Cardiac septum (tissue), 1 donor: ENCODE measurements around the gene FBN1. TPM values are rescaled to one million over a fixed set of nuclear protein-coding genes. Genes with fewer than 3 reads are reported as not detected.

ENCODE experiments used
- DNase-seq: peaks from one replicate; pipeline ENCODE4 v3.0.0-alpha.2; 2020; ENCODE audit warnings: low spot score
- intact Hi-C: fragments of 100-400 bp; cut with DNase I; formaldehyde crosslinking; loops from one replicate; pipeline ENCODE4 v1.14.0; 2022
- total RNA-seq: library from RNA; stranded (reverse); fragmentation: NEBNext Ultra II Directional; extraction: Animal tissue kit (Norgen Biotek cat#: 25700); gene quantifications from one replicate; pipeline ENCODE4 v1.2.1, GENCODE V29; 2021
- donor health status: DM: no; HTN: no; CAD: no.

The FBN1 gene
- total RNA-seq, 1 donor from 2014 or later = 32.1 TPM

- intact Hi-C loops = no loop called here
- no peak for DNase-seq
These were observed 220.5 kb downstream of the FBN1 start for GRCh38 chr15:48425051-48425450.

- intact Hi-C loops = no loop called here
- DNase-seq = no peak
These were observed 221.5 kb downstream of the FBN1 start for GRCh38 chr15:48423896-48424475.

DNA sequence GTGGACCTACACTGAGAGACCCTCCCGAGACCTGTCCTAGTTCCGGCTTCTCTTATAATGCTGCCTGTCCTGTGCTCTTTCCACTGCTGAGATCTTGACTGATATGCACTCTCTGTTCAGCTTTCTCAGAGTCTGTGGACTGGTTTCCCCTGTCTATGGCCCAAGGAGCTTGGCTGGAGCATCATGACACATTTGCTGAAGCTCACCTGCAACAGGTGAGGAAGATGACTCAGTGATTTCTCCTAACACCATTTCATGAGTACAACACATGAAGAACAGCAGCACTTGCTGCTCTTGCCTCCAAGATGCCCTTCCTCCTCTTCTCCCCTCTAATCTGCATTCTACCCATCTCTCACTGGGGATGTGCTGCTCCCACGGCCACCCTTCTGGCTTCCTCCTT is 222.2 kb downstream of the FBN1 start:
- no peak for DNase-seq
- intact Hi-C loops = no loop called here

DNA sequence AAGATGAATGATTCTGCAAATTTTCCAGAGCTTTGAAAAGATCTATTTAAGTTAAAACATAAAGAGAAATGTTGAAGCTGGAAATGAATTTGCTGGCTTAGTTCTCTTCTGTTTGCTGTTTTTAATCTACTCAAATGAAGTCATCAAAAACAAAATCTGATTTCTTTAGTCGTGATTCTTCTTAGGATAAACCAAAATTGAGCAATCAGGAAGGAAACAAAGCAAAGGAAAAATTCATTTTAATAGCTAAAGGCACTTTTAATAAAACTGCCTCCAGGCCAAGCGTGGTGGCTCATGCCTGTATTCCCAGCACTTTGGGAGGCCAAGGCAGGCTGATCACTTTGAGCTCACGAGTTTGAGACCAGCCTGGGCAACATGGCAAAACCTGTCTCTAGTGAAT is 223.1 kb downstream of the FBN1 start:
- no peak for DNase-seq
- intact Hi-C loops = no loop called here

DNA sequence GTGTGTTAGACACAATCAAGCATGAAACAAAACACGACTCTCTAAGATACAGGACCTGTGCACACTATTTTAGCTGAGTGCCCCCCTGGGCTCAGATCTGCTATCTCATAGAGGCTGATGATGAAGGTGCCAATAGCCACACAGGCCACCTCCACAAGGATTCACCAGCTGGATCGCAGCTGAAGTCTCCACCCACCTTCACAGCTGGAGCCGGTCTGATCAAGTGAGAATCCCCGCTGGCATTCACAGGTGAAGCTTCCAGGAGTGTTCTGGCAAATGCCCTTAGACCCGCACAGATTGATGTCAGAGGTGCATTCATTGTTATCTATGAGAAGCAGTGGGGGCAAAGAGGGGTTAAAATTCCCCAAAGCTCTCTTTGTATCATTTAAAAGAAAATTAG is 224.1 kb downstream of the FBN1 start:
- intact Hi-C loops = no loop called here
- DNase-seq = no peak

GRCh38 chr15:48419896-48420295 is 225.6 kb downstream of the FBN1 start:
- intact Hi-C loops = no loop called here

GRCh38 chr15:48418343-48418742 is 227.2 kb downstream of the FBN1 start:
- intact Hi-C loops = no loop called here
- no peak for DNase-seq

More at GRCh38 chr15:48419896-48420295, 225.6 kb downstream of the FBN1 start:
- no peak for DNase-seq

GRCh38 chr15:48416301-48416700 is 229.2 kb downstream of the FBN1 start:
- no peak for DNase-seq
- intact Hi-C loops = no loop called here

- intact Hi-C loops = no loop called here
- no peak for DNase-seq
These were observed 230.2 kb downstream of the FBN1 start for GRCh38 chr15:48415036-48415886.

DNA sequence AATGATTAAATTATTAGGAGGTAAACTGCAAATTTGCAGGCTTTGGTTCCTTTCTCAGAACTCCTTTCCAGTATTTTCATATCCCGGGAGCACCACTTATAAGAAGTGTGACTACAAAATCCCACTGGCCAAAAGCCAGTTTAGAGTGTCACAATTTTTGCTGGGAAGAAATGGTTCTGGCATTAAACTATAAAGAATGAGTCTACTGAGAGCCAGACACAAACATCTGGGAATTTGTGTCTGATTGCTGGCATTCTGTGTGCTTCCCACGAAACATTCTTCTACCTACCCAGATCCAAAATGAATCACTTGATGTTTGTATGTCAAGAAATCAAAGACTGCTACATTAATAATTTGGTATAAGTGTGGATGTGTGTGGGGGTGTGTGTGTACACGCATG is 231.5 kb downstream of the FBN1 start:
- intact Hi-C loops = no loop called here
- DNase-seq = no peak

- DNase-seq = no peak
- intact Hi-C loops = no loop called here
These were observed 232.2 kb downstream of the FBN1 start for GRCh38 chr15:48413304-48413703.

DNA sequence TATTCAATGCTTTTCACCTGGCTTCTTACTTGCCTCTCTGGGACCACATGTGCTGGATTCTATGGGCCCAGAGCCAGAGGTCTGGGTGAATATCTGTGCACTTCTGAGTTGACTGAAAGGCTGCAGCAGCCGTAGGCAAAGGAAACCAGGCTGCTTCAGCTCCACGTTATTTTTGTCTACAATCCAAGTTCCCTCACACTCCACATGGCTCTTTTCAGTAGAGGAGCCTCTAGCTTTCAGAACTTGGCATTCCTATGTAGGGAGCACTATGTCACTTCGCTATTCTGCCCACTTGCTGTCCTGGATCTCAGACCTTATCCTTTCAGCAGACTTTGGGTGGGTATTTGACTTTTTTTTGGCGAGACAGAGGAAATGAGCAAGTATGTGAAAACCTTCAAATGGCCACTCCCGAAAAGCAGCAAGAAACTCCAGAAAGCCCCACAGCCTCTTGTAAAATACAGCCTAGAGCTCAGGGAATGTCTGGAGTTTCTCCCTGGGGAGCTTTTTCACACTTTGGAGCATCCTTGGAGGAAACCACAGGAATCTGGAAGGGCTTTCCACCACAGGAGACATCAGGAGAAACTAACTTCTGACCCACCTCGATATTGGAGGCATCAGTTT is 233.4 kb downstream of the FBN1 start:
- DNase-seq = no peak
- intact Hi-C loops = no loop called here

GRCh38 chr15:48409623-48410022 is 235.9 kb downstream of the FBN1 start:
- no peak for DNase-seq
- intact Hi-C loops = no loop called here

DNA sequence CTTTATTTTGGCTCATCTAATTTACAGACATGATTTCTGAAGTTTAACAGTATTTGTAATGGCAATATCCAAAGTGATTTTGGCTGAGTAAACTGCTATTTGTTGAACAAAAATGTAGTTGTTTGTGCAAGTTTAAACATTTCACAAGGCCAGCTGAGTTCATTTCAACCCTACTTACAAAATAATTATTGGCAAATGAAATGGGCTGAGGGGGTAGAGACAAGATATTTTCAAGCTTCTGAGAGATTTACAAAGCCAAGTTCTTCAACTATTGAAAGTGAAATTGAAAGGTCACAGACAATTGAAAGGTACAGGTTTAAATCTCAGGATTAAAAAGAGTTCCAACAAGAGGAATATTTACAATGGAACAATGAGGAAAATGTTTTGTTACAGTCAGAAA is 237.2 kb downstream of the FBN1 start:
- intact Hi-C loops = no loop called here
- DNase-seq = no peak

- intact Hi-C loops = no loop called here
- no peak for DNase-seq
These were observed 237.9 kb downstream of the FBN1 start for GRCh38 chr15:48407646-48408045.

DNA sequence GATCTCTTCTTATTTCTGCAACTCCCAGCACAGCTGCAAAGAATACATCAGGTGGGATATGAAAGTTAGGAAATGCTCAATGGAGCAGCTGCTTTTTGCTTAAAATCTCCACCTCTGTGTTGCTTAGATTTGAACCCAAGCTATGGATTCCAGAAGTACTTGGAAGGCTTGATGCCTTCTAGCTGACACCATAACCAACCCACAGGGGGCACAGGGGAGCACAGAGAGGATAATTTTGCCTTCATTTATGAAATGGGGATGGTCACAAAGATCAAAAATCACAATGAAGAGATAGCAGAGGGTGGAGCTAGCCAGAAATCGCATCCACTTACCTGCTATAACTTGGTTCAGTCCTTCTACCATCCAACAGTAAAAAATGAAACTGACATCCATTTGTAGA is 238.6 kb downstream of the FBN1 start:
- intact Hi-C loops = no loop called here
- DNase-seq = no peak

DNA sequence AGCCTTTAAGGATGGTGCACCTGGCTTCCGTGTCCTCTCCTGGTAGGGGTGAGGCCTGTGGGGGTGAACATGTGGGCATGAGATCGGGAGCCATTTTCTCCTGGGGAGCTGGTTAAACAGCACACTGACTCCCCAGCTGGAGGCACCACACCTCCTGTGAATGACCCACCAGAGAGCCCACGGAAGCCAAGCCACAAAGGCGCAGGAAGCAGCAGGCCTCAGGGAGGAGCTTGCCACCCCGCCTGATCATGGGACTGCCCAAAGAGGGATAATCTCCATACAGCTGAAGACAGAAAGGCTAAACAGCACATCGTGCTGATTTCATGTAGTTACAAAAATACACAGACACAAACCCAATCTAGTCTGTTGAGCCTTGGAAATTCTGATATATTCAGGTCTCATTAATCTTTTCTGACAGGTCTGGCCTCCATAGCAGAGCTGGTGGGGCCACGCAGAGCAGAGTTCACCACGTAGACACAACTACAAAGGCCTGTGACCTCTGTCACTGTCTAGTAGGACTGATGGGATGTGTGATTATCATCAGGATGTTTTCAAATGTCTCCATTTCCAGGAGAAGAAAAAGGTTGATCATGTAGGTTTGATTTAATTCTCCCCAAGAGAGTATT is 239.1 kb downstream of the FBN1 start:
- intact Hi-C loops = no loop called here

DNA sequence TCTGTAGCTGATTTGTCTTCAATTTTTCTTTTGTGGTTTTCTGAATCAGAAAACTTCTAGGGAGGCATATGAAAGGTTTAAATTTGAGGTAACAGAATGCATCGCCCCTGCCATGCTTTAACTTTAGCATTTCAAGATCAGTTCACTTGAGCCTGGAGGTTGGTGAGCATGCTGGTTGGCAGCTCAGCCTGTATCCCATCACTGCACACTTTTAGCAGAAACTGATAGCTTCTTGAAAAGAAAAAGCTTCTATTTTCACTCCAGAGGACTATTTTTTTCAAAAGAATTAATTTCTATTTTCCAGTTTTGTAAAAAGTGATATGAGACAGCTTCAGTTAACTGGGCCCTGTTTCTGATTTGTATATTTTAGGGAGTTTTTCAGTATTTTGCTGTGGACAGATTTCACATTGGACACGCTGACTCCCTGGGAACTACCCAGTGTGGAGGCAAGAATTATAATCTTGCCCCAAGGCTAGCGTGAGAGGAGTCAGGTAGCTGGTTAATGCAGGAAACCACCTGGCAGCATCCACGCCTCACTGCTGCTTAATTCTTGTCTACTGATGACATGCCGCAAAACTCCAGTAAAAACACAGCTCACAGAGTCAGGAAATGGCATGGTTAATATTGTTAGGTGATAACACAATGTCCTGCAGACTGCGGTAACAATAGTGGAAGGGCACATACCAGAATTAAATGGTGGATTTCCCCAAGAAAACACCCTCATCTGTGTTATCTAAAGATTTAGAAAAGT is 242.9 kb downstream of the FBN1 start:
- intact Hi-C loops = no loop called here
- DNase-seq = no peak

More for the DNA sequence above, 239.1 kb downstream of the FBN1 start:
- DNase-seq = no peak

DNA sequence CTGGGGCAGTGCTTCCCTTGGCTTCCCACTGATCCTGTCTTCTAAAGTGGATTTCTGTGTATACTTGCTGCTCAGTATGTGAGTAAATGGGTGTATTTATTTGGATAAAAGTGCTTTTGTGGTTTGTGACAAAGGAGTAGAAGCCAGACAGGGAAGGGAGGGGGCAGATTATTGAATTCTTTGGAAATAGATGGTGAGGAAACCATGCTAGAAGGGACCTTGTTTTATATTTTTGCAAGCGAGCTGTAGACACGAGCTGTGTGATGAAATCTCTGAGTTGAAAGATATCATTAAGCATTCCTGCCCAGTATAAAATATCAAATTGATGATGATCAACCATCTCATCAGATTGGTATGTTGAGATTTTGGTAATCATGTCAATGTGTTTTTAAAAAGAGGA is 245.4 kb downstream of the FBN1 start:
- intact Hi-C loops = no loop called here

GRCh38 chr15:48397841-48398240 is 247.7 kb downstream of the FBN1 start:
- intact Hi-C loops = no loop called here
- no peak for DNase-seq

More for the DNA sequence above, 245.4 kb downstream of the FBN1 start:
- no peak for DNase-seq
